Fibroblast of the aortic adventitia (primary cell): ENCODE data around the gene PSD2. TPM values are rescaled to one million over a fixed set of nuclear protein-coding genes. Genes with fewer than 3 reads are reported as not detected.
A peak's percentile ranks its signal among the peaks of the same experiment; 100 is the strongest.

Source experiments
- DNase-seq: peaks from one replicate; pipeline ENCODE4 v3.0.0-alpha.2; 2010; ENCODE audit warnings: low read depth
- H3K4me3 ChIP-seq: 2 replicates; pipeline ENCODE4 v1.5.1; 2011; ENCODE audit warnings: low read depth, mild to moderate bottlenecking, control low read depth, low read length, moderate library complexity
- CTCF ChIP-seq: IDR thresholded peaks from 2 replicates; pipeline ENCODE4 v1.5.1; 2011; ENCODE audit warnings: mild to moderate bottlenecking, low read length, control low read depth, inconsistent platforms; ENCODE audit not compliant: insufficient read depth
- total RNA-seq: library from RNA; depleted of rRNA; stranded (reverse); fragments of >200 nt; gene quantifications from 2 replicates; pipeline ENCODE4 v1.2.3, GENCODE V29; 2012; ENCODE audit warnings: low replicate concordance

The PSD2 gene
- total RNA-seq, 1 donor: not detected

GRCh38 chr5:139845846-139846681, 50.5 kb downstream of the PSD2 start:
- DNase-seq: no peak
- no peak overlapping the region for H3K4me3 ChIP-seq
- no peak for TF ChIP-seq CTCF

GRCh38 chr5:139847091-139847490, 51.5 kb downstream of the PSD2 start:
- no peak overlapping the region for H3K4me3 ChIP-seq
- no peak for TF ChIP-seq CTCF
- no peak for DNase-seq

- TF ChIP-seq CTCF: no peak
- no peak for DNase-seq
- H3K4me3 ChIP-seq: peak overlapping the region; percentile 56
Observed at GRCh38 chr5:139847790-139848507, 52.3 kb downstream of the PSD2 start.

GRCh38 chr5:139848508-139849100, 53.0 kb downstream of the PSD2 start:
- peak overlapping the region; percentile 44 for H3K4me3 ChIP-seq
- DNase-seq: no peak
- no peak for TF ChIP-seq CTCF

- no peak for DNase-seq
- TF ChIP-seq CTCF: no peak
- no peak overlapping the region for H3K4me3 ChIP-seq
Observed at GRCh38 chr5:139849501-139849900, 53.9 kb downstream of the PSD2 start.

- DNase-seq: no peak
- H3K4me3 ChIP-seq: no peak overlapping the region
- TF ChIP-seq CTCF: no peak
Observed at GRCh38 chr5:139849942-139850341, 54.3 kb downstream of the PSD2 start.
